Activated T-cell treated with anti-CD3 and anti-CD28 coated beads, Interleukin-2, amount 50 U/mL, for 1 hour (primary cell): Measurements from ENCODE around the gene MCM7.

Source experiments
- DNase-seq: peaks from one replicate; pipeline ENCODE4 v3.0.0-alpha.2; 2020

Gene MCM7

DNA sequence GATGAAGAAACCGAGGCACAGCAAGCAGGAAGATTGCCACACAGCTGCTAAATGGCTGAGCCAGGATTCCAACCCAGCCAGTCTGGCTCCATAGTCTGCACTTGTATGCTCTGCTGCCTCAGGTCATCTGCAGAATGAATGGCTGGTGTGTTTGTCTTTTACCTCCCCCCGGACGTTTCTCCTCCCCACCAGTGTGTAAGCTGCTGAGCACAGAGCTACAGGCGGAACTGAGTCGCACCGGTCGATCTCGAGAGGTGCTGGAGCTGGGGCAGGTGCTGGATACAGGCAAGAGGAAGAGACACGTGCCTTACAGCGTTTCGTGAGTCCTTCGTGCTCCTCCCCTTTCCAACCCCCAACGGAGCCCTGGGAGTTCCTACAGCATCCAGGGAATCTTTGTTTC lies 20.9 kb upstream of the MCM7 start:
- no peak for DNase-seq

DNA sequence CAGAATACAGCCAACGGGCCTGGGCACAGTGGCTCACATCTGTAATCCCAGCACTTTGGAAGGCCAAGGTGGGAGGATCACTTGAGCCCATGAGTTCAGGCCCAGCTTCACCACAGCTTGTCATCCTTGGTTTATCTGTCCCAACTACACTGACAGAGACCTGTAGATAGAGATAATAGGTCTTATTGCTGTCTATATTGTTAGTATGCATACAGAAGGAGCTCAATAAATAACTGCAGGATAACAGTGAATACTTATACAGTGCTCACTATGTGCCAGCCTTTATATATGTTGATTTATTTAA lies 19.5 kb upstream of the MCM7 start:
- no peak for DNase-seq

DNA sequence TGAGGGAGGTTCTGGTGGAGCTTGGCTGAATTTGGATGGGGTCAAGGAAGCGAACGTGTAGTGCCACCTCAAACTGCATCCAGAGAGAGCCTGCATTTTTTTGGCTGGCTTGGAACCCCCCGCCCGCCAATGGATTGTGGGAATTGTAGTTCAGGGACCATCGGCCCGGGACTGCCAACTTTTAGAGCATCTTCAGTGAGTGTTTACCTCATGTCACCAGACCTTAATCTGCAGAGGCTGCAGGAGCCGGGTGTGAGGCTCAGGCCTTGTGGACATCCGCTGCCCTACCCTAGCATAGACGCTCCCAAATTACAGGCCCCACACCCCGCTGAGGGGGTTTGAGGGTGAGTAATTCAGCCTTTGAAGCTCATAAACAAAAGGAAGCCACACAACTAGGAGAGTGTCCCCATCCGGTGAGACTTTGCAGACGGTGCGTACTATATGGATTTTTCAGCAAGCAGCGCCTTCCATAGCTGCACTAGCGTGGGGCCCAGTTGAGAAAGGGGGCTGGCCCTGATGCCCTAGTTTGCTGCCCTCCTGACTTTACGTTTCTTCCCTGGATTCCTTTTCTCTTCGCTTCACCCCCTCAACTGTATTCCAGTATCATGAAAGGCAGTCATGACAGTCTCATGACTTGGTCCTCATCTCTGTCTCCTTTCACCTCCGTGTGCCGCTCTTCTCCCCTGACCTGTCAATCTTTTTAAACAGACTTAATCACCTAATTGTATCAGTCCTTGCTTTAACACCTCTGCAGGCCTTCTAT lies 19.0 kb upstream of the MCM7 start:
- peak; percentile 74 for DNase-seq

DNA sequence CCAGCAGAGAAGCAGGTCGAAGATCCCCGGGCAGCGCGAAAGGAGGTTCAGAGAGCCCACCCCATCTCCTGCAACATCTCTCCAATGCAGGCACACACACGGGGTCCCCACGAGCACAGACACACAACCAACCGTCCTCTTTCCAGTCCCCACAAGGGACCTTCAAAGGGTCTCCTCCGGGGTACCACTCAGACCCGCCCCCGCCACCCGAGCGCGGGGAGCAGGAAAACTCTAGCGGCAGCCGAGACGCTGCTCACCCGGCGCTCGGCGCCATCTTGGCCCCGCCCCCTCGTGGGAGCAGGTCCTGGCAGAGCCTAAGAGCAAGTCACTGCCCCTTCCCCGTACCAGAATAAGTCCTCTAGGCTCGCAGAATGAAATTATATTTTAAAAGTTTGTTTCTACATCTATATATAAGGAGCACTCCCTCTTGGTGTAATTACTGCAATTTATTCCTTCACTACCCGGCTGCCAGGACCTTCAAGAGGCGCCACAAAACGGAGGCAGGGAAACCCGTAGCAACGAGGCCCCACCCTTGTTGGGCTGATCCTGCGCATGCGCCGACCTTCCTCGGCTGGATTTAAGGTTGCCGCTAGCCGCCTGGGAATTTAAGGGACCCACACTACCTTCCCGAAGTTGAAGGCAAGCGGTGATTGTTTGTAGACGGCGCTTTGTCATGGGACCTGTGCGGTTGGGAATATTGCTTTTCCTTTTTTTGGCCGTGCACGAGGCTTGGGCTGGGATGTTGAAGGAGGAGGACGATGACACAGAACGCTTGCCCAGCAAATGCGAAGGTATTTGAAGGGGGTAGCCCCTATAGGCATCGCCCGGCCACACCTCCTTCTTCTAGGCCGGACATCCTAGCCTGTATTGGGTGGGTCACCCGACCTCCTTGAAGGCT lies 18.1 kb upstream of the MCM7 start, which contains the start of the genes CNPY4 and TAF6:
Gene CNPY4 (plus strand): TSS at position 563 of the 898 bp plus-strand sequence. CDS start 111 bp downstream, at position 674.
Gene TAF6 (minus strand): TSS at position 287 of the 898 bp plus-strand sequence. CDS start 5,149 bp downstream, outside the sequence.
- peak; percentile 94 for DNase-seq

DNA sequence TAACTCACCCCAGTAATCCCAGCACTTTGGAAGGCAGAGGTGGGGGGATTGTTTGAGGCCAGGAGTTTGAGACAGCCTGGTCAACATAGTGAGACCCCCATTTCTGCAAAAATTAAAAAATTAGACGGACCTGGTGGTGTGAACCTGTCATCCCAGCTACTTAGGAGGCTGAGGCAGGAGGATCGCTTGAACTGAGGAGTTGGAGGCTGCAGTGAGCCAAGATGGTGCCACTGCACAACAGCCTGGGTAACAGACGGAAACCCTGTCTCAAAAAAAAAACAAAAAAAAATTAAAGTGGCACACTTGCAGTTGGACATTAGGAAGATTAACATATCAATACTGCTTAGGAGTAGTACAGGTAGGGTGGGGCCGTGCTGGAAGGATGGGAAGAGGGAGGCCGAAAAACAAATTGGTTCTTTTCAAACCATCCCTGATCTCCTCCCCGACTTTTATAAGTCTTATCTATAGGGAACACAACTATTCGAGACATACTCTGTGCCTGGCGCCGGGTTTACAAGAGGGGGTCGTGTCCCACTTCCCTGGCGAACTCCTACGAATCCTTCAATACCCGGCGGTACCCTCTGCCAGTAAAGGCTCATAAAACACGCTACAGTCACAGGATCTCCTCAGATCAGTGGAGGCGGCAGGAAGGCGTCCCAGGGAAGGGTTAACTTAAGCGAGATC lies 17.3 kb upstream of the MCM7 start:
- DNase-seq = no peak

DNA sequence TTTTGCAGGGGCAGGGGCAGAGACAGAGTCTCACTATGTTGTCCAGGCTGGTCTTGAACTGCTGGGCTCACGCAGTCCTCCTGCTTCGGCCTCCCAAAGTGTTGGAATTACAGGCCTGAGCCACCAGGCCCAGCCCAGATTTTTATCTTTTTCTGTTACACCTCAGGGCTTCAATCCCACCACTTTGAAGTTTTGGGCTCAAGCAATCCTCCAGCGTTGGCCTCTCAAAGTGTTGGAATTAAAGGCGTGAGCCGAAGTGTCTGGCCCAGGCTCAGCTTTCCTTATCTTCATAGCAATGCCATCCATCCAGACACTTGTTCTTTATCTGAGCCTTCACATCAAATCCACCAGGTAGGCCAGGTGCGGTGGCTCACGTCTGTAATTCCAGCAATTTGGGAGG lies 13.8 kb upstream of the MCM7 start:
- no peak for DNase-seq

DNA sequence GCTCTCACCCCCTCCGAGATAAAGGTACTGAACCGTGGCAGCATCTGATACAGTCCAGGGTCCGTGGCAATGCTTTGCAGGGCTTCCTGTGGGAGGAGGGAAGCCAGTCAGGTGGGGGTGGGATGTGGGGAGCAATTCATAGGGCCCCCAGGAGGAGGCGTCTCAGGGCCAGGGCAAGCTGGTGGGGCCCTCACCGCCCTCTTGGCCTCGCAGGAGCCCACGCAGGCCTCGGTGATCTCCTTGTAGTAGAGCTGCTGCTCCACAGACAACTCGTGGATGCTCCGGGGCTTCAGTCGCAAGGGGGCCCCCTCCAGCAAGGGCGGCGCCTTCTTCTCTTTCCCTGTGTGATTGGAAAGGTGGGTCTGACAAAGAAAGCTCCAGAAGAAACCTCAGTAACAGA lies 10.7 kb upstream of the MCM7 start:
- DNase-seq = no peak

DNA sequence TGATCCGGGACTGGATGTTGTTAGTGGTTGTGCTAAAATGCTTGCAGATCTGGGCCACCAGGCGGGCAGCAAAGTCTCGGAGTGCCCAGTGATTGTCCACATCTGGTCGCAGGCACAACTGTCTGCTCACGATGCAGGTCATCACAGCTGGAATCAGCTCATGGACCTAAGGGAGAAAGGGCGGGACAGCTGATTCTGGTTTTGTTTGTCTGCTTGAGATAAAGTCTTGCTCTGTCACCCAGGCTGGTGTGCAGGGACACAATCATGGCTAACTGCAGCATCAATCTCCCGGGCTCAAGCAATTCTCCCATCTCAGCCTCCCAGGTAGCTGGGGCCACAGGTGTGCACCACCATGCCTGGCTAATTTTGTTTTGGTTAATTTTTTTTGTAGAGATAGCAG lies 10.0 kb upstream of the MCM7 start:
- DNase-seq = no peak

DNA sequence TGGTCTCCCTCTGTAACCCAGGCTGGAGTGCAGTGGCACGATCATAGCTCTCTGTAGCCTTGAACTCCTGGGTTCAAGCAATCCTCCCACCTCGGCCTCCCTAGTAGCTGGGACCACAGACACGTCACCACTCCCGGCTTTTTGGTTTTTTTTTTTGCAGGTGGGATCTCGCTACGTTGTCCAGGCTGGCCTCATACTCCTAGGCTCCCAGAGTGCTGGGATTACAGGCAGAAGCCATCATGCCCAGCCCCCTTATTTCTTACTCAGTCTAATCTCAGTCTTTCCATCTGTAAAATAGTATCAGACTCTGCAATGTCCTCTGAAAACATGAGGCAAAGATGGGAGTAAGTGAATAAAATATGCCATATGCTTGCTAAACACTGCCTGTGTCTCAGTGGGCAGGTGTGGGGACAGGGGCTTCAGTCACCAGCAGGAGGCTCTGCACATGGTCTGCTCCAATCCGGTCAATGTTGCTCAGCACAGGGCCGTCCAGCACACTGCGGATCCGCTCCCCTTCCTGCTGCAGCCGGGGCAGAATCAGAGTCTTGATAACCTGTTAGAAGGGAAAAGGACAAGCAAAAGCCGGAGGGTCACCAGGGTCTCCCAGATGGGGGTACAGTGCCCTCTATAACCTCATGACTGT lies 8.4 kb upstream of the MCM7 start:
- no peak for DNase-seq

DNA sequence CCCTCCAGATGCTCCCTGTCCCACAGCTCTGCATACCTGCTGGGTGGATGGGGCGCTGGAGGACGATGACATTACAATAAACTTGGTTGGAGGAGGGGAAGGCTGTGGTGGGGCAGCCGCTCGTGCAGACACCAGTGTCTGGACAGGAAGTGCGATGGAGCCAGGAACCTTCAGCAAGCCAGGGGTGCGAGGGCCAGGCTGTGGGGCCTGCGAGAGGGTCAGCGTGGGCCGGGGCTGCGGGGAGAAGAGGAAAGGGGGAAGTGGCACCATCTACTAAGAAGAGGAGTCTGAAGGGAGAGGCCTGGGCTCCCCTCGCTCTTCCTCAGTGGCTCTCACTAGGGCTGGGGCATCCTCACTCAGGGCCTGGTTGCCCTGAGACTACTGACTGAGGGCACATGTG lies 6.7 kb upstream of the MCM7 start:
- DNase-seq = no peak

DNA sequence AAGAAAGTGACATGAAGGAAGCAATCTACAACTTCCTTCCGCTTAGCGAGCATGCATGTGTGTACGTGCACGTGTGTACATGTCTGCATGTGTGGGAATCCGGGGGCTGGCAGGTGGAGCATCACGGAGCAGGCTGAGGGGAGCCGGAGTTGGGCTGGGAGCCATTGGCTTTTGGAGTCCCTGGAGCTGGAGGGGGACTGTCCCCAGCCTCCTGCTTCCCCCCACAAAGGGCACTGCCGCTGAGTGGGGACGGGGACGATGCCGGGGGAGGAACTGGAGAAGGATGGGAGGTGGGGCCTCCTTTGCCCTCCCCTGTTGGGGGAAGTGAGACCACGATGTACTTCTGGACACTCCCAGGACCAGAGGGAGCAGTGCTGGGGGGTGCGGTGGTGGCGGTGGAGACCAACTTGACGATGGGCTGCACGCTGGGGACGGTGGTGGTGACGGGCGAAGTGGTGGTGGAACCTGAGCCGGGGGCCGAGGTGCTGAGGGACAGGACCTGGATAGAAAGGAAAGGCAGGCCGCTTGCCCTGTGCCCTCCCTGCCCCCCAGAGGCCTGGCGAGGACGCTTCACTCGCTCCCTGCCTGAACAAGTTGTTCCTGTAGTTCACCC lies 6.0 kb upstream of the MCM7 start:
- no peak for DNase-seq

DNA sequence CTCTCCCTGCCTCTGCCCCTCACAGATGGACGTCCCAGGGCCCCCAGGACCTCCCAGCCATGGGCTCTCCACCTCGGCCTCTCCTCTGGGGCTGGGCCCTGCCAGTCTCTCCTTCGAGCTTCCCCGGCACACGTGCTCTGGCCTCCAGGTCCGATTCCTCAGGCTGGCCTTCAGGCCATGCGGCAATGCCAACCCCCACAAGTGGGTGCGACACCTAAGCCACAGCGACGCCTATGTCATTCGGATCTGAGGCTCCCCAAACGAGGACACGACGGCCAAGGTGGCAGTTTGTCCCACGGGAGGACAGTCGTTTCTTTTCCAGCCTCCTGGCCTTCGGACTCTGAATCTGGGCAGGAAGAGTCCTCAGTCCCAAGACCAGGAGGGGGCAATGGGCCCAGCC lies 5.4 kb upstream of the MCM7 start:
- DNase-seq = no peak

DNA sequence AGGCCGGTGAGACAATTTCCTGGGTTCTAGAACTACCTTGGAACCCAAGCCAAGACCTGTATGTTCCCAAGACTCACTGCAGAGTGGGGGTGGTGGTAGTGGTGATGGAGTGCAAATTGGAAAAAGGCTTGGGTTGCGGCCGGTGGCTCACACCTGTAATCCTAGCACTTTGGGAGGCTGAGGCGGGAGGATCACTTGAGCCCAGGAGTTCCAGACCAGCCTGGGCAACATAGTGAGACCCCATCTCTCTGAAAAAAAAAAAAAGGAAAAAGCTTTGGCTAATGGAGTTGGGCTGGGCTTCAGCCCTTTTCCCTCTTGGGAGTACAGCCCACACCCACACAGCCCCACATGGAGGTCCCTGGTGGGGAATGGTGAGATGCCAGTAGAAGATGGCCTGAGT lies 4.3 kb upstream of the MCM7 start:
- no peak for DNase-seq

DNA sequence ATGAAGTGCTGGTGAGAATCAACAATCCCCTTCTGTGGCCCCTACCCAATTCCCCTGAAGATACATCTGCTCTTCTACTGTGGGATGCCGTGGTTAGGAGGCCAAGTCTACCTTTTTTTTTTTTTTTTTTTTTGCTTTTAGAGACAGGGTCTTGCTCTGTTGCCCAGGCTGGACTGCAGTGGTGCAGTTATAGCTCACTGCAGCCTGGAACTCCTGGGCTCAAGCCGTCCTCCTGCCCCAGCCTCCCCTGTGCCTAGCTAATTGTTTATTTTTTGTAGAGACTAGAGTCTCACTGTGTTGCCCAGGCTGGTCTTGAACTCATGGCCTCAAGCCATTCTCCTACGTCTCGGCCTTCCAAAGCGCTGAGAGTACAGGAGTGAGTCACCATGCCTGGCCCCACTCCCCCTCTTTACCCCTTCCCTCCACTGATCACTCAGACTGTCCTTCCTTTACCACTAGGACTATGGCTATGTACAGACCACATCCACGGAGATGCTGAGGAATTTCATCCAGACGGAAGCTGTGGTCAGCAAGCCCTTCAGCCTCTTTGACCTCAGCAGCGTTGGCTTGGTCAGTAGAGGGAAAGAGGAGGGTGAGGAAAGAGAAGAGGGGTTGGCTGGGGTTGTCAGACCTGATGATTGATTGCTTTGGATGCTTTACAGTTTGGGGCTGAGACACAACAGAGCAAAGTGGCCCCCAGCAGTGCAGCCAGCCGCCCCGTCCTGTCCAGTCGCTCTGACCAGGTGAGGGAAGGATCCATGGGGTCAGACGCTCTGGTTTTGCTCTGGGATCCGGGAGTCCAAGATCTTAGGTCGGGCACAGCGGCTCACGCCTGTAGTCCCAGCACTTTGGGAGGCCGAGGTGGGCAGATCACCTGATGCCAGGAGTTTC lies 2.0 kb upstream of the MCM7 start:
- DNase-seq = no peak

DNA sequence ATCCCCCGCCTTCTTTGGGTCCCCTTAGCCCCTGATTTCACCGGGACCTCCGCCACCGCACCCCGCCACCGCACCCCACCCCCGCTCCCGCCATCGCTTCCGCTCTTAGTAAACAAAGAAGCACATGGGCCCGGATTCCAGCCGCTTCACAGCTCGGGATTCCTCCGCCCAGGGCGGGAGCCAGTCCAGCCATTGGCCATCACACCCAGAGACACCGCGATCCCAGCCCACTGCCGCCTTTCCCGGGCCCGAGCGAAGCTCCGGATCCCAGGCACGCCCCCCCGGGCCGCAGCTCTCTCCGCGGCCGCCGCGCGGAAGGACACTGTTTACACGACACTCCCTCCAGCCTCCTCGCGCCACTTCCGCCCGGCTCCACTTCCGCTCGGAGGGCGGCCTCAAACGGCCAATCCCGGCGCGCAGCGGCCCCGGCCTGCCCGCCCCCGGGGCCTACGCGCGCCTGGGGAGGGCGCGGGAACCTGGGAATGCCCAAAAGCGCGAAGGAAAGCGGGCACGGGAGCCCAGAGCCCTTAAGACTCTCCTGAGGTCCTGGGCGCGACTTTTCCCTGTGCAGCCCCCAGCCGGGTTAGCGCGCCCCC lies 679 bp downstream of the MCM7 start:
- peak; percentile 87 for DNase-seq

DNA sequence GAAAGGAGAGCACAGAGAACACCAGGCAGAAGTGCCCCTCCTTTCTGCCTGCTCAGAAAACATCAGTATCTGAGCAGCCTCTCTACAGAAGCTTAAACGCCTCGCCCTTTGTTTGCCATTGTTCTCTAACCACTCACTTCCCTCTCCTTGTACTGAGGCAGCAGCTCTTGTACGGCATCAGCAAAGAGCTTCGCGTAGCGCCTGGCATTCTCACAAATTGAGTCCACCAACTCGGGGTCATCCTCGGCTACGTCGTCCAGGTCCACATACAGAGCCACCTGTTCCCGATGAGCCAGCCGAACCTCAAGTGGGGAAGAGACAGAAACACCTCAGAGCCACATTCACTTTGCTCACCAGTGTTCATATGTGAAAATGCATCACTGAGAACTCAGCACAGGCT lies 1.7 kb downstream of the MCM7 start:
- no peak for DNase-seq

DNA sequence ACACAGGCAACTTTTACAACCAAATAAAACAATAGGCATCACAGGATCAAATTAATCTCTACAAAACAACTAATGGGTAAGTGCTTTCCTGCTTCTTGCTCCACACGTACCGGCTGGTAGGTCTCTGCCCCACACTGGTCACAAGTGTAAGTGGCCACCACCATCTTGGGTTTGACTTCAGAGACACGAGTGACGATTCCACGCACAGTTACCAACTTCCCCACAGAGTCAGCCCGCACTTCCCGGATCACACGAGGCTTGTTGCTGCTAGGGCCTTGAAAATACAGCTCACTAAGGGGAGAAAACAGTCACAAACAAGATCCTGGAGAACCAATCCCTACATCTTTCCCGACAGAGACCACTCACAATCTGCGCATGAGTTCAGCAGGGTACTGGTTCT lies 2.3 kb downstream of the MCM7 start:
- no peak for DNase-seq

DNA sequence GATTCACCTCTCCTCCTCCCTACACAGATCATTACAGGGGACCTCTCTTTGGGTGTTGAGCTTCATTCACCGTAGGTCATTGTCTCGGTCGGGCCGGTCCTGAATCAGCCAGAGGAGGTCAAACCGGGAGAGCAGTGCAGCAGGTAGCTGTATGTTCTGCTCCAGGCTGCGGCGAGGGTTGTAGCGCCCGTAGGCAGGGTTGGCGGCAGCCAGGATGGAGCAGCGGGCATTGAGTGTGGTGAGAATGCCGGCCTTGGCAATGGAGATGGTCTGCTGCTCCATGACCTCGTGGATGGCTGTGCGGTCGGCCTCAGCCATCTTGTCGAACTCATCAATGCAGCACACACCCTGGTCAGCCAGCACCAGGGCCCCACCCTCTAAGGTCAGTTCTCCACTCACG lies 5.5 kb downstream of the MCM7 start:
- no peak for DNase-seq

DNA sequence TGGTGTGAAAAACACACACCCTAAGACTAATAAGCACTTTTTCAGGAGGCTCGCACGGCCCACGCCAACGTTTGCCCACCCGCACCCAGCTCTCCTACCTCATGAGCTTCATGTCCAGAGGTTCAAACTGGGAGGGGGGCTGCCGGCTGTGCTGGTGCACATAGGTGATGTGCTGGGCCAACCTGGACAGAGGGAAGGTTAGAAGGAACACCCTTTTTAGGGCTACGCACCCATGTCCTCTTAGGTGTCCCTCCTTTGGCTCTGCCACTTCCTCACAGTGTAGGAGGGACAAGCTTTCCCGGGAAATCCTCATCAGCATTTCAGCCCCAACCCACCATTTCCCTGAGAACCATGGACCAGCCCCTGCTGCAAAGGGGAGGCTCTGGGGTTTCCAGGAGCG lies 5.9 kb downstream of the MCM7 start:
- no peak for DNase-seq

DNA sequence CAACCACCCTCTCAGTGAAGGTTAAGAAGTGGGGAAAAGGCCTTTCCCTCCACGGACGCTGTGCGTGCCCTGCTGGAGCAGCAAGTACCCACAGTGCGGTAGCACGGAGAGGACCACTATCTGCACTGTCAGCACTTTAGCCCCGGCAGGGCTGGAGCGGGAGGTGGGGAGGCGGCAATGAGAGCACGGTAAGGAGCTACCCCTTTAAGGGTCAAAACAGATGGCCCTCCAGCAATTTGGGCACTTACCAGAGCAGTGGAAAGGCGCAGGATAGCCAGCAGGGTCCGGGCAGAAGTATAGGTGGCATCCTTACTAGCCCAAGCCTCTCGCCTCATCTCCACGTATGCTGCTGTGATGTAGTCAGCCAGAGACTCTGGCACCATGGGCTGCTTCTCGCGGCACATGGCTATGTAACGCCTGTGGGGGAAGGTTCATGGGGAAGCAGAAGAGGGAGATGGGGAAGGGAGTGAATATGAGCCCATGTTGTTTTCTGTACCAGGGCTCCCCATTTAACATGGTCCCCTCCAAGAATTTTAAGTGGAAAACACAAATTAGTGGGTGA lies 7.2 kb downstream of the MCM7 start:
- DNase-seq = no peak

DNA sequence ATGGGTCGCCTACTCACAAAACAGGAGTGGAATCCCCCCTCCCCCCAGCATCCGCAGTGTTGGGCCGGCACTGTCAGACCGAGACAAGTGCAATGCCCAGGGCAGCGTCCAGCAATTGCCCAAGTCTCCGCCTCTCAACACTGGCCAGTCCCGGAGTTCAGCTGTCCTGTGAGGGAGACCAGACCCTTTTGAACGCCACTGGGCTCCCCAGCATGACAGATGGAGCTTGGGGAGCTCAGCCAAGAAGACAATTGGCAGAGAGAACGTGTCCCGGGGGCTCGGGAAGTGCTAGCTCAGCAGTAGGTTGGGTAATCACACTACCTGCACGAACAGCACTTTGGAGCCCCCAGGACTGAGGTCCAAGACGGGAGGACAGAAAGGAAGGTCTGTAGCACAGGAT lies 7.7 kb downstream of the MCM7 start:
- DNase-seq = no peak
